HepG2 (cell line): ENCODE data around the gene TSC22D2. TPM values are rescaled to one million over a fixed set of nuclear protein-coding genes. Genes with fewer than 3 reads are reported as not detected.

Experiments used
- AGO1 ChIP-seq: fragments of 200-400 bp; formaldehyde crosslinking; IDR thresholded peaks from 2 replicates; pipeline ENCODE4 v1.6.1; 2017; ENCODE audit warnings: mild to moderate bottlenecking, low read depth, low read length, moderate library complexity; ENCODE audit not compliant: poor library complexity, severe bottlenecking
- ATF4 ChIP-seq, 2 experiments: fragments of 450-650 bp in 1 of 2; sonication (generic) in 1 of 2; formaldehyde crosslinking; IDR thresholded peaks; 2 replicates each; pipeline versions ENCODE4 v1.5.0 to v1.8.0; 2020 to 2022; ENCODE audit warnings: mild to moderate bottlenecking in 1 of 2, missing genetic modification reagents in 1 of 2
- ATF6 ChIP-seq: sonication (generic); formaldehyde crosslinking; conservative IDR thresholded peaks from 2 replicates; pipeline ENCODE4 v1.4.0; 2020; ENCODE audit warnings: missing genetic modification reagents
- DR1 ChIP-seq: sonication (generic); formaldehyde crosslinking; IDR thresholded peaks from 2 replicates; pipeline ENCODE4 v1.8.0; 2021; ENCODE audit warnings: mild to moderate bottlenecking, missing genetic modification reagents, inconsistent platforms
- E2F1 ChIP-seq: sonication (generic); formaldehyde crosslinking; IDR thresholded peaks from 2 replicates; pipeline ENCODE4 v1.5.0; 2020; ENCODE audit warnings: missing genetic modification reagents
- PHF8 ChIP-seq: sonication (generic); formaldehyde crosslinking; IDR thresholded peaks from 2 replicates; pipeline ENCODE4 v1.5.0; 2020; ENCODE audit warnings: missing genetic modification reagents
- SNRNP70 ChIP-seq: fragments of 200-400 bp; formaldehyde crosslinking; IDR thresholded peaks from 2 replicates; pipeline ENCODE4 v1.6.1; 2017; ENCODE audit warnings: mild to moderate bottlenecking, low read depth, low read length, moderate library complexity
- YEATS4 ChIP-seq: sonication (generic); formaldehyde crosslinking; IDR thresholded peaks from 2 replicates; pipeline ENCODE4 v1.4.0; 2020; ENCODE audit warnings: missing genetic modification reagents, borderline replicate concordance
- ZBTB42 ChIP-seq: sonication (generic); formaldehyde crosslinking; IDR thresholded peaks from 2 replicates; pipeline ENCODE4 v1.5.0; 2020; ENCODE audit warnings: mild to moderate bottlenecking, missing genetic modification reagents
- ZBTB44 ChIP-seq: sonication (generic); formaldehyde crosslinking; IDR thresholded peaks from 2 replicates; pipeline ENCODE4 v1.4.0; 2020; ENCODE audit warnings: missing genetic modification reagents
- ZFP36L1 ChIP-seq: sonication (generic); formaldehyde crosslinking; IDR thresholded peaks from 2 replicates; pipeline ENCODE4 v1.8.0; 2022; ENCODE audit warnings: mild to moderate bottlenecking, missing genetic modification reagents, moderate library complexity
- ZFY ChIP-seq: sonication (generic); formaldehyde crosslinking; IDR thresholded peaks from 2 replicates; pipeline ENCODE4 v1.4.0; 2020; ENCODE audit warnings: missing genetic modification reagents
- ZNF142 ChIP-seq: sonication (generic); formaldehyde crosslinking; IDR thresholded peaks from 2 replicates; pipeline ENCODE4 v1.4.0; 2020; ENCODE audit warnings: missing genetic modification reagents
- ZNF709 ChIP-seq: sonication (generic); formaldehyde crosslinking; IDR thresholded peaks from 2 replicates; pipeline ENCODE4 v1.5.0; 2020; ENCODE audit warnings: mild to moderate bottlenecking, missing genetic modification reagents
- polyA plus RNA-seq, 8 experiments: library from polyadenylated mRNA; depleted of rRNA in 3 of 8; stranded (reverse) in 7 of 8; unstranded in 1 of 8; fragments of >200 nt; fragmentation: Illumina TruSeq in 4 of 8; extraction: Trizol in 4 of 8; gene quantifications; 2 replicates each; pipeline versions ENCODE4 v1.2.1 to v1.2.3, GENCODE V29; 2011 to 2016; ENCODE audit warnings: low read depth in 4 of 8, missing spikeins in 1 of 8, mixed read lengths in 1 of 8; ENCODE audit not compliant: insufficient read depth in 1 of 8
- total RNA-seq, 5 experiments: library from RNA; depleted of rRNA; stranded (reverse); fragments of >200 nt; fragmentation: Illumina TruSeq; extraction: Trizol; gene quantifications; 2 replicates each; pipeline ENCODE4 v1.2.3, GENCODE V29; 2016; ENCODE audit warnings: low read depth in 1 of 5

The TSC22D2 gene
- total and polyA plus RNA-seq, 2 of the 13 experiments (the other 11 are each of a cell fraction or from before 2014, with no cell fraction given): 4.6 to 8.2 TPM

GRCh38 chr3:150410311-150411105, 2.4 kb downstream of the TSC22D2 start (continued):
- TF ChIP-seq ZNF142 (CRISPR knock-in tag): 0 out of 2 replicates have a peak, but pooled peaks have one; percentile 13
- TF ChIP-seq ATF6: no peak
- TF ChIP-seq PHF8 (CRISPR knock-in tag): peak; percentile 35
- TF ChIP-seq E2F1: 0 out of 2 replicates have a peak, but pooled peaks have one; percentile 12
- 0 out of 2 replicates have a peak, but pooled peaks have one; percentile 17 for TF ChIP-seq ZNF709
- peak; percentile 38; the same call in 1 of the 2 replicates for TF ChIP-seq YEATS4
- no peak for TF ChIP-seq ZFP36L1 (CRISPR knock-in tag)
- 0 out of 4 replicates have a peak, but pooled peaks of 1 of the 2 experiments have one; percentile 3 for TF ChIP-seq ATF4 (CRISPR knock-in tag; IDR thresholded peaks at IDR 0.05)
- TF ChIP-seq DR1 (CRISPR knock-in tag): 0 out of 2 replicates have a peak, but pooled peaks have one; percentile 9
- TF ChIP-seq ZBTB42: no peak
- TF ChIP-seq ZBTB44 (CRISPR knock-in tag): no peak
- peak; percentile 39; the same call in 1 of the 2 replicates for TF ChIP-seq ZFY (CRISPR knock-in tag)
- no peak for TF ChIP-seq AGO1
- TF ChIP-seq SNRNP70: no peak
